Measurements from ENCODE around the gene TBX19. TPM values are rescaled to one million over a fixed set of nuclear protein-coding genes. Genes with fewer than 3 reads are reported as not detected.

TBX19 gene
- total and polyA plus RNA-seq, 10 donors: 1.7 to 4.7 (median 3.3) TPM

DNA sequence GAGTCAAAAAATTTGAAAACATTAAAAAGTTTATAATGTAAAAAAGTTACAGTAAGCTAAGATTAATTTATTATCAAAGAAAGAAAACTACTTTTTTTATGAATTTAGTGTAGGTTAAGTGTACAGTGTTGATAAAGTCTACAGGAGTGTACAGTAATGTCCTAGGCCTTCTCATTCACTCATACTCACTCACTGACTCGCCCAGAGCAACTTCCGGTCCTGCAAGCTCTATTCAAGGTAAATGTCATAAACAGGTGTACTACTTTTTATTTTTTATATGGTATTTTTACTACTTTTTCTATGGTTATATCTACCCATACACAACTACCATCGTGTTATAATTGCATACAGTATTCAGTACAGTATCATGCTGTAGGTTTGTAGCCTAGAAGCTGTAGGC, 49.6 kb downstream of the TBX19 start:
- H3K27ac ChIP-seq: no peak overlapping the region
- WGBS, 5 donors: 93 to 98% (median 94%) methylated on average over 3 of the region's 3 CpGs
- intact Hi-C loops (cut with DNase I; ENCODE audit: low total_unique reads): no loop called here
- H3K27me3 ChIP-seq (replicated peaks in 1 of 7): no peaks in the 10 kb centered on the region
- H3K4me1 ChIP-seq: no peaks in the 10 kb centered on the region
- H3K36me3 ChIP-seq: no peaks in the 10 kb centered on the region
- no peak for DNase-seq
- no peak for TF ChIP-seq POLR2A (IDR thresholded peaks at IDR 0.05)
- TF ChIP-seq POLR2AphosphoS5 (IDR thresholded peaks at IDR 0.05): no peak
- TF ChIP-seq CTCF (IDR thresholded peaks at IDR 0.05 in 8 of 11, conservative IDR thresholded peaks at IDR 0.05 in 3 of 11): no peak
- H3K4me3 ChIP-seq: no peak overlapping the region
- H3K9me3 ChIP-seq: no peaks in the 10 kb centered on the region

- no peaks in the 10 kb centered on the region for H3K9me3 ChIP-seq
- no peaks in the 10 kb centered on the region for H3K27me3 ChIP-seq (replicated peaks in 1 of 7)
- TF ChIP-seq POLR2A (IDR thresholded peaks at IDR 0.05) (no peak), CTCF (IDR thresholded peaks at IDR 0.05 in 8 of 11, conservative IDR thresholded peaks at IDR 0.05 in 3 of 11) (no peak), POLR2AphosphoS5 (IDR thresholded peaks at IDR 0.05) (no peak)
- intact Hi-C loops (cut with DNase I; ENCODE audit: low total_unique reads): no loop called here
- 93 to 100% (median 98%) methylated on average over 1 of the region's 1 CpG for WGBS, 5 donors
- H3K4me1 ChIP-seq: no peaks in the 10 kb centered on the region
- H3K36me3 ChIP-seq: no peaks in the 10 kb centered on the region
- H3K27ac ChIP-seq: no peak overlapping the region
- no peak for DNase-seq
- H3K4me3 ChIP-seq: no peak overlapping the region
Measured at GRCh38 chr1:168331569-168331968, 50.9 kb downstream of the TBX19 start.

DNA sequence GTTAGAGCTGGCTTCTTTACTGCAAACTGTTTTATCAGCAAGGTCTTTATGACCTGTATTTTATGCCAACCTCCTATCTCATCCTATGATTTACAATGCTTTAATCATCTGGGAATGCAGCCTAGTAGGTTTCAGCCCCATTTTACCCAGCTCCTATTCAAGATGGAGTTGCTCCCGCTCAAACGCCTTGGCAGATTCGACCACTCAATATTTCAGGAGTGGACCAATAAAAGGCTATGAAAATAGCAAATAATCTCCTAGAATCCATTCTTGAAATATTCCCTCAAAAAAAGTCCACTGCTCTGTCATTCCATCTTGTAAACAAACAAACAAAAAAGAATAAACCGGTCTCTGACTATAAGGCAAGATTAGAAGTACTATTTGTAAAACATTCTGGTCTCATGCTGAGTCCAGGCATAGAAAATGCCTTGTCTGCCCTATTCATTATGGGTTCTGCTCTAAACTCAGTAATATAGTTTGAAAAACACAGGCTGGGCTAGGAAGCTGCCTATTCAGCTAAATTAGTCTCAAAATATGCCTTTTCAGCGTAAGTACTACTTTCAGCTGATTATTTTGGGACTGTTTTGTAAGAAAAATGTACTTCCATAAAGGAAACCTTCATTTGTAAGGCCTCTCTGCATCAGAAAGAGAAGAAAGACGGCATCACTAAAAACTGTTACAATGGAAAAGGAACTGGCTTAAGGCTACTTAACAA, 53.0 kb downstream of the TBX19 start:
- intact Hi-C loops (cut with DNase I; ENCODE audit: low total_unique reads): no loop called here
- H3K4me1 ChIP-seq: no peaks in the 10 kb centered on the region
- no peaks in the 10 kb centered on the region for H3K27me3 ChIP-seq (replicated peaks in 1 of 7)
- H3K4me3 ChIP-seq: no peak overlapping the region
- H3K27ac ChIP-seq: no peak overlapping the region
- DNase-seq: no peak
- TF ChIP-seq CTCF (IDR thresholded peaks at IDR 0.05 in 8 of 11, conservative IDR thresholded peaks at IDR 0.05 in 3 of 11) (no peak), POLR2A (IDR thresholded peaks at IDR 0.05) (no peak), POLR2AphosphoS5 (IDR thresholded peaks at IDR 0.05) (no peak)
- 60 to 83% (median 77%) methylated on average over 6 of the region's 6 CpGs for WGBS, 5 donors
- H3K36me3 ChIP-seq: no peaks in the 10 kb centered on the region
- H3K9me3 ChIP-seq: no peaks in the 10 kb centered on the region

- WGBS, 5 donors: 68 to 86% (median 79%) methylated on average over 1 of the region's 1 CpG
- TF ChIP-seq POLR2AphosphoS5 (IDR thresholded peaks at IDR 0.05) (no peak), POLR2A (IDR thresholded peaks at IDR 0.05) (no peak), CTCF (IDR thresholded peaks at IDR 0.05 in 8 of 11, conservative IDR thresholded peaks at IDR 0.05 in 3 of 11) (no peak)
- Histone ChIP-seq H3K4me3 (no peak overlapping the region), H3K27me3 (replicated peaks in 1 of 7) (no peaks in the 10 kb centered on the region), H3K27ac (no peak overlapping the region), H3K4me1 (no peaks in the 10 kb centered on the region), H3K9me3 (no peaks in the 10 kb centered on the region), H3K36me3 (no peaks in the 10 kb centered on the region)
- intact Hi-C loops (cut with DNase I; ENCODE audit: low total_unique reads): no loop called here
- DNase-seq: no peak
Measured at GRCh38 chr1:168335500-168335899, 54.8 kb downstream of the TBX19 start.
